ENCODE data around the gene CEP72.
"Not testable (repeated sequence)": the region's sequence is repeated elsewhere in the genome, so short reads cannot be mapped to it uniquely, and the experiment has no call there.

The CEP72 gene

DNA sequence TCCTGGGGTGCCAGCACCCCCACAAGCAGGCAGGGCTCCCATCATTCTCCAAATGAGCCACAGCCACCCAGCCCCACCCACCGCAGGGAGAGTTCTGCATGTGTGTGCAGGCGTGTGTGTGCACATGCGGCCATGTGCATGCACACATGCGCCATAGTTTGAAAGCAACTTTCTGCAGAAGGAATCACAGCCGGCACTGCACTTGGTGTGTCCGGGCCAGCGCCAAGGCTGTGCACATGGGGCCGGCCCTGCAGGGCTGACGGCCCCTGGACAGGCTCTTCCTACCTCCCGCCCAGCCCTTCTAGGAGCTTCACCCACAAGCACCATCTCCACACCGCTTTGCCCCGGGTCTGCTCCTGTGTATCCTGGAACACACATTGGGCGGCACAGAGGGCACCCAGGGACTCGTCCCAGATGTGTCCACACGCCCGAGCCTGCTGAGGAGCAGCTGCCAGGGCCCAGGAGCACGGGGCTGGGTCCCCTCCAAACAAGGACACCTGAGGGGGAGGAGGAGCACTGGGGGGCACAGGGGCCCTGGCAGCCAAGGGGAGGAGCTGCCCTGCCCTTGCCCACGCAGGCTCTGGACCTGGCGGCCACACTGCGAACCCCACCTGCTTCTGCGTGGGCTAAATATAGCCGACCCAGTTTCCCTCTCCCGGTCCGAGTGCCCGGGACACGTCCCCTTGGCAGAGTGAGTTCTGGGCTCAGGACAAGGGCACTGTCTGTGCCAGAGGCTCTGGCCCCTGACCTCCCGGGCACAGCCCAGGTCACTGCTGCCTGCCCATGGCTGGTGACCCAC, 61.9 kb downstream of the CEP72 start:
- DNase-seq = no peak

DNA sequence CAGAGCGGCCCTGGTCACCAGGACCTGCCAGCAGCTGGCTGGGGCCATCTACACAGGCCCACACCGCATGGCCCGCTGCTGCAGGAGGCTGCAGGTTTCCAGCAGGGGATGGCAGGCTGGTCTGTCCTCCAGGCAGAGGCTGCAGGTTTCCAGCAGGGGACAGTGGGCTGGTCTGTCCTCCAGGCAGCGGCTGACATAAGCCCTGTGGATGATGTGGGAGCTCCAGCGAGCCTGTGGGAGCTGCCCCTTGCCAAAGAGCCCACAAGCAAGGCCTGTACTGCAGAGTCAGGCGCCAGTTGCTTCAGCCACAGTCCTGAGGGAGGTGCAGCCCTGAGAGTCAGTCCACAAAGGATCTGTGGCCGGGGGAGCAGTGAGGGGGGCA, 62.5 kb downstream of the CEP72 start:
- no peak for DNase-seq

DNA sequence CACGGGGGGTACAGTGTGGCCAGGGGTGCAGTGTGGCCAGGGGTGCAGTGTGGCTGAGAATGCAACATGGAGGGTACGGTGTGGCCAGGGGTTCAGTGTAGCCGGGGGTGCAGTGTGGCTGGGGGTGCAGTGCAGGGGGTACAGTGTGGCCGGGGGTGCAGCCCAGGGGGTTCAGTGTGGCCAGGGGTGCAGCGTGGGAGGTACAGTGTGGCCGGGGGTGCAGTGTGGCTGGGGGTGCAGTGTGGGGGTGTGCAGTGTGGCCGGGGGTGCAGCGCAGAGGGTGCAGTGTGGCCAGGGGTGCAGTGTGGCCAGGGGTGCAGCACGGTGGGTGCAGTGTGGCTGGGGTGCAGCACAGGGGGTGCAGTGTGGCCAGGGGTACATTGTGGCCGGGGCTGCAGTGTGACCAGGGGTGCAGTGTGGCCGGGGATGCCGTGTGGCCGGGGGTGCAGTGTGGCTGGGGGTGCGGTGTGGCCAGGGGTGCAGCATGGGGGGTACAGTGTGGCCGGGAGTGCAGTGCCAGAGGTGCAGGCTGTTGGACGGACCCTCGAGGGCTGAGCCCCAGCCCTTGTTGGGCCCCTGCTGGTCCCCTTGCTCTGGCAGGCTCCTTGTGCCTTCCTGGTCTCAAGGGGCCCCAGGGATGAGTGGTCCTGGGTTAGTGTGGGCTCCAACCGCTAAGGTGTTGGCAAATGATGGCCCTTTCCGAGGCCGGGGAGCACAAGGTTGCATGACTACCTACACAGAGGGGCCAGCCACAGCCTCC, 63.2 kb downstream of the CEP72 start:
- no peak for DNase-seq

DNA sequence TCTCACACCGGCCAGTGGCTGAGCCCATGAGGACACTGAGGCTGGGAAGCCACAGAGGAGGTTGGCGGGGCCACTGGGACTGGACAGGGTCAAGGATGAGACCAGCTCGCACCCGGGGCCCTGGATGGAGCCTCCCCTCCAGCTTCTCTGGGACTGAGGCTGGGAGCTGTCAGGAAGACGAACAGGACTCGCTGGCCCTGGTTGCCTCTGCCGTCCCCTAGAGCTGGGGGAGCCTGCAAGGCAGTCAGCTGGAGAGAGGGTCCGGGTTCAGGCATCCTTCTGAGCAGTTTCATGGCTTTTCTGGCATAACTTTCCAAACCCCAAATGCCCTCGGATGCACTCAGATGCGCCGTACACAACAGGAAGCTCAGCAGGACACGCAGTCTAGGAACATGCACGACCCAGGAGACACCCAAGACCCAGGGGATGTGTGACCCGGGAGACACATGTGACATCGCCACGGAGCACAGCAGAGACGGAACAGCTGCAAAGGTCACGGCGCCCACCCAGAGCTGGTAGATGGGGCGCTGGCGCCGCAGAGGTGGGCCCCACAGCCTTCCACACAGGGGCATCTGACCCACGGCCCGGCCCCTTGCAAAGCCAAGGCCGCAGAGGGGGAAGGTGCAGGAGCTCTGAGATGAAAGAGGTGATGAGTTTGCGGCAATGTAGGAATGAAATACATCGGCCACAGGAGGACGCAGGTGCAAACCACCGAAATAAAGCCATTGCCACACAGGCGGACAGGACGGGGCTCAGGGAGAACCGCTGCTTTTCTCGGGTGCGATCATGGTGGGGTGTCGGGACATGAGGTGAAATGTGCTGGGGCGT, 63.9 kb downstream of the CEP72 start:
- DNase-seq = no peak

DNA sequence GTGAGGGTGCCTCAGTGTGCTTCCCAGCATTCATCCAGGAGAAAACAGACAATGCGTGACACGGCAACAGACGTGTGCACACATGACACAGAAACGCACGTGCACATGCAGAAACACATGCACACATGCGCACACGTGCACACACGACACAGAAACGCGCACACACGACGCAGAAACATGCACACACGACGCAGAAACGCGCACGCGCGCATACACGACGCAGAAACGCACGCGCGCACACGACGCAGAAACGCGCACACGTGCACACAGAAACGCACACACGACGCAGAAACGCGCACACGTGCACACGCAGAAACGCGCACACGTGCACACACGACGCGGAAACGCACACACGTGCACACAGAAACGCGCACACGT, 64.5 kb downstream of the CEP72 start:
- DNase-seq = no peak

DNA sequence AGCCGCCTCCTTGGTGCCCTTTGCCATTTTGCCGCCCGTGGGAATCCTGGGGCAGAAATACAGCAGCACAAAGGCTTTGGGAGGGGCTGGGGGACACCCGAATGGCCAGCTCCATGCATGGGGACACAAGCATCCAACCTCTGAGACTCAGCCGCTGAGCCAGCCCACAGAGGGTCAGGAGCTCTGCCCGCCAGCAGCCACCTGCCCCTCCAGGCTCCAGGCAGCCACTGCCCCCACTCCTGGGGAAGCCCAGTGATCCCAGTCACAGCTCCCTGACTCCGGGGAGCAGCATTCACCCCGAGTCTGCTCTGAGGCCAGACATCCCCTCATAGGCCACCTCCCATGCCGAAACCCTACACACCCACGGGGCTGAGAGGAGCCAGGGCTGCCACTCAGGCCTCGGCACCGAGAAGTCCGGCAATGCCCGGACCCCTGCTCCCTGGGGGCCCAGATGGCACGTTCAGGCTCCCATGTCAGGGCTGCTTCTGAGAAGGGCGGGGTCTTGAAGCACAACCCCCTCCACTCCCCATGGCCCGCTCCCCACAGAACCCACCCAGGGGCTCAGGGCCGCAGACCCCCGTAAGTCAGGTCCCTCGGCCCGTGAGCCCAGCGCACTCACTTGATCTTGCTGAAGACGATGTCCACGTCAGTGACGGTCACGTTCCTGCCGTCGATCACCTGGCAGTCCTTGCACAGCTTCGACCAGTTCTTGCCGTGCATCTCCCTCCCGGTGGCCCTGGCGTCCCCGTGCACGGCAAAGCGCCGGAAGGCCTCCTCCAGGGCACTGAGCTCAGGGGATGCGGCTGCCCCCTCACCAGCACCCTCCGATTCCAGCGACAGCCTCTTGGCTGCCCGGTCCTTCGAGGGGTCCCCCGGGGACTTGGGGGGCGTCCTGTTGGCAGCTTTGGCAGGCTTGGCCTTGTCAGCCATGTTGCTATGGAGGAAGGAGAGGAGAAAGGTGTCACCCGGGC, 65.3 kb downstream of the CEP72 start:
- no peak for DNase-seq

DNA sequence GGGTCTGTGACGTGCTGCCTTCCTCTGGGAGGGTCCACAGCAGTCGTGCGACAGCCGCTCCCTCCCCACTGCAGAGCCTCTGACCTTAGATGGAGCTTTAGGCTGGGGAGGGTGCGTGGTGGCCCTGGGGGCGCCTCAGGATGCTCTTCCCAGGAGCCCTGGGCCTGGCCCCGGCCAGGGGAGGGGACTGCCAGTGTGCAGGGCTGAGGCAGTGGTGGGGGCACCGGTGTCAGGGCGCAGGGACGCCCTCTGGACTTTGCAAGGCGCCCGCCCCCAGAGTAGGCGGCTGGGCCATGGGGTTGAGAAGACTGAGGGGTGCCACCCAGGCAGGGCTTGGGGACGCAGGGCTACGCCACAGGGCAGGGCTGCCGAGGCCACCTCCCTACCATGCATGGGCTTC, 66.4 kb downstream of the CEP72 start:
- not testable (repeated sequence) for DNase-seq

DNA sequence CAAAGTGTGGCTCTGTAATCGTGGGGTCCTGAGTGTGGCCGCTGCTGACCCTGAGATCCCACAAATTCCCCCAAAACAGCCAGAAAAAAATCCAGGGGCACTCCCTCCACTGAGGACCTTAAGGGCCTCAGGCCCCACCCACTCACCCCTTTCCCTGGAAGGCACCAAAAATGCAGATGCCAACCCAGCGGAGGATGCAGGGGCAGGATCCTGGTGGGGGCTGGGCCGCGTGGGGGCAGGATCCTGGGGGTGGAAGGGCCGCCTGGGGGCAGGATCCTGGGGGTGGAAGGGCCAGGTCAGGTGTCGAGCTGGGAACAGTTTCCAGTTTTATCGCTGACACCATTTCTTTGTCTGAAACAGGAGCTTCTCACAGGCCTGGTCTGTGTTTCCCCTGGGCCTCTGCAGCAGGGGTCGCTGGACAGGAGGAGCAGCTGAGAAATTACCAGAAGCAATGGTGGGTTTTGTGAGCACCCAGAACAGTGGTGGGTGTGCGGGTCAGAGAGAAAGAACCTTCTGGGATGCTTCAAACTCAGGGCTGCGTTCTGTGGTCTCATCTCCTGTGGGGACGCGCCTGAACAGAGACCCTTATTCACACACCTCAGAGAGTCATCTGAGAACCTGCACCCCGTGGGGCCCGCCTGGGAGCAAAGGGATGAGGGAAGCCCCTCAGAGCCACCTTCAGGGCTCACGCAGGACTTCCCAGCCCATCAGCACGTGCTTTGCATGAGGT, 67.2 kb downstream of the CEP72 start:
- DNase-seq = not testable (repeated sequence)

DNA sequence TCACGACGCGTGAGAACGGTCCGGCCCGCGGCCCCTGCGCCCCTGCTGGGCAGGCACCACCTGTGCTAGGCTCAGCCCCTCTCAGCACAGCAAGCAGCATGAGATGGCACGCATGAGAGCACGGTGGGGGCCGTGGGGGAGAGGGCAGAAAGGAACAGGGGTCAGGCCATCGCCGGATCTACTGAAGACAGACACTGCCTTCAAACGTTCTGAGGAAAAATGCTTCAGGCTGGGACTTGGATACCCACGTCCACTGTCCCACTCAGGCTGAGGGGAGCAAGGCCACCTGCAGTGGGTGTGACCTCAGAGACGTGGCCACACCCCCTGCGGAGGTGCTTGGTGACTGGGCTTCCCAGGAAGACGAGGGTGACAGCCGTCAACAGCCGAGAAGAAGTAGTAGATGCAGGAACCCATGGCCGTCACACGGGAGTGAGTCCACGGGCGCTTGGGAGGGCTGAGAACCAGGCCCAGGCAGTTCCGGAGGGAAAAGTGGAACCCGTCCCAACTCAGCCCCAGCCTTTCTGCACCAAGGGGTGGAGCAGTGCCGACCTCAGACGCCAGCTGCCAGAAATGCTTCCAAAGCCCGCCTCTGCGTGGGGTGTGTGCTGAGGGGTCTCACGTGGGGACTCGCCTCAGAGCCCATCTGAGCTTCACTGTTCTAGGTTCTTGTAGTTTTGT, 68.1 kb downstream of the CEP72 start:
- not testable (repeated sequence) for DNase-seq

DNA sequence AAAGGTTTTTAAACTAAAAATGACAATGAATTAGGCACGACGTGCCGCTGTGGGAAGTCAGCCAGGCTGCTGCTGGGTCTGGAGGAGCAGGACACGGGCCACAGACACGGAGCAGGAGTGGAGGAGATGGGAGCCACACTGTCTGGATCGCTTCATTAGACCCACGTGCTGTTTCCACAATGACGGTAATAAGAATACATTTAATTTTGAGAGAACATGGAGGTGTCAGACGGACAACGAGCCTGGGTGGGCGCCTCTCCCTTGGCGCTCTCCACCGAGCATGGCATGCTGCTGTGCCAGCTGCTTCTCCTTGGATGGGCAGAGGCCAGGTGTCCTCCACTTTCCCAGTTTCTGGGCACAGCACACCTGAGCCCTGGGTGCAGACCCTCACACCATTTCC, 68.7 kb downstream of the CEP72 start:
- not testable (repeated sequence) for DNase-seq

DNA sequence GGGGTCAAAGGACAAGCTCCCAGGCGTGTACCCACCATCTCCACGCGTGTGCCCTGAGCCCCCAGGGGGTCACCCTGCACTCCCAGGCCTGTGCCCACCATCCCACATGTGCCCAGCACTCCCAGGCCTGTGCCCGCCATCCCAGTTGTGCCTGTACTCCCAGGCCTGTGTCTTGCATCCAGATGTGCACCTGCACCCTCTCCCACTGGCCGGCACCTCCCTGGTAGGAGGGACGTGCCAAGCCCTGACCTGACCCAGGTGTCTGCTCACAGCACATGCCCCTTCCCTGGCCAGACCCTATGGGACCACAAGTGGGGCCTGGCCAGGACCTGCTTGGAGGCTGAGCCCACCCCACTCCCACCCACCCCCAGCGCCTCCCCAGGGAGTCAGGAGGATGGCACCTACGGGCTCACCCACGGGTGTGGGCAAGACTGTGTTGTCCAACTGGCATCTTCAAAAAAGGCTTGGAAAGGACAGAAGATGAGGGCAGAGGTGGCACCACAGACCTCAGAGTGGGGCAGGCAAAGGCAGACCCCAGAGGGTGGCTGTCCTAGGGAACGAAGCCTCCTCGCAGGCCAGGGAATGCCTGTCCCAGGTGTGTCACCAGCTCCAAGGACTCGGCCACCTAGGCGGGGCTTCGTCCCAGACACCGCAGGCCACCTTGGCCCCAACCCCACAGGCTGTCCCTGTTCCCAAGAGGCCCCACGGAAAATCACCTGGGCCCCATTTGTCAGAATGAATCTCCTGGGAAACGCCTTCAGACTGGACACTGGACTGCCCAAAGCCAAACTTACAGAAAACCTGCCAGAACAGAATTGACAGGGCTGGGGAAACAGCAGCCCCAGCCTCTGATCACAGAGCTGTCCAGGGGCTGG, 69.4 kb downstream of the CEP72 start:
- not testable (repeated sequence) for DNase-seq

DNA sequence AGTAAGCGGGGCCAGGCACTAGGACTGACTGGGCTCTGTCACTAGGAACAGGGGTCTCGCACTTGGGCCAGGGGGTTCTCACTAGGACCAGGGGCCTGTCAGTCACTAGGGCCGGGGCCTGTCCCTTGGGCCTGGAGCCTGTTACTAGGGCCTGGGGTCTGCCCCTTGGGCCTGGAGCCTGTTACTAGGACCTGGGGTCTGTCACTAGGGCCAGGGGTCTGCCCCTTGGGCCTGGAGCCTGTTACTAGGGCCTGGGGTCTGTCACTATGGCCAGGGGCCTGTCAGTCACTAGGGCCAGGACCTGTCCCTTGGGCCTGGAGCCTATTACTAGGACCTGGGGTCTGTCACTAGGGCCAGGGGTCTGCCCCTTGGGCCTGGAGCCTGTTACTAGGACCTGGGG, 70.1 kb downstream of the CEP72 start:
- DNase-seq = not testable (repeated sequence)

DNA sequence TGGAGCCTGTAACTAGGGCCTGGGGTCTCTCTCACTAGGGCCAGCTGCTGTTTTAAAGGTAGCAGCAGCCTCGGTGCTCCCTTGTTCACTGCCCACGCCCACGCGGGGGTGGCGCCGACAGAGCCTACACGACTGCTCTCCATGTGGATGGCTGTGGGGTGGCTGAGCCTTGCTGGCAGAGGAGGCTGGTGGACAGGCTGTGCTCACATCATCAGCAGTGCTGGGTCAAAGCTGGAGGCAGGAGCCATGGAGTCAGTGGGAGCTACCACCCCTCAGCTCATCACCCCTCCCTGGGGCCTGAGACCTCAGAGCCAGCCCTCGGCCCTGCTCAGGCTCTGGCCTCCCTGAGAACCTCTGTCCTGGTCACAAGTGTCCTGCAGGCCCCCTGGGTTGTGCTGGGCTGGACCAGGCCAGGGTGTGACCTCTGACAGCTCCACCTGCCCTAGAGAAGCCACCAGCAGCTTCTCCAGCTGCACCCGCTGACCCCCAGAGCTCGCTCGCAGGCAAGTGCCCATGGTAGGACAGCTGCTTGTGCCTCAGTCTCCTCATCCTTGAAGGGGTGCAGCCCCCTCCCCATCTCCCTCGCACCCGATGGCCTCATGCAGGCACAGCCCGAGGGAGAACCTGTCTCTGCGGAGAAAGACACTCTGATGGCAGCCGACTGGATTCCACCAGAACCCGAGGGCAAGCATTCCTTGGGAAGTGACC, 70.7 kb downstream of the CEP72 start:
- not testable (repeated sequence) for DNase-seq

DNA sequence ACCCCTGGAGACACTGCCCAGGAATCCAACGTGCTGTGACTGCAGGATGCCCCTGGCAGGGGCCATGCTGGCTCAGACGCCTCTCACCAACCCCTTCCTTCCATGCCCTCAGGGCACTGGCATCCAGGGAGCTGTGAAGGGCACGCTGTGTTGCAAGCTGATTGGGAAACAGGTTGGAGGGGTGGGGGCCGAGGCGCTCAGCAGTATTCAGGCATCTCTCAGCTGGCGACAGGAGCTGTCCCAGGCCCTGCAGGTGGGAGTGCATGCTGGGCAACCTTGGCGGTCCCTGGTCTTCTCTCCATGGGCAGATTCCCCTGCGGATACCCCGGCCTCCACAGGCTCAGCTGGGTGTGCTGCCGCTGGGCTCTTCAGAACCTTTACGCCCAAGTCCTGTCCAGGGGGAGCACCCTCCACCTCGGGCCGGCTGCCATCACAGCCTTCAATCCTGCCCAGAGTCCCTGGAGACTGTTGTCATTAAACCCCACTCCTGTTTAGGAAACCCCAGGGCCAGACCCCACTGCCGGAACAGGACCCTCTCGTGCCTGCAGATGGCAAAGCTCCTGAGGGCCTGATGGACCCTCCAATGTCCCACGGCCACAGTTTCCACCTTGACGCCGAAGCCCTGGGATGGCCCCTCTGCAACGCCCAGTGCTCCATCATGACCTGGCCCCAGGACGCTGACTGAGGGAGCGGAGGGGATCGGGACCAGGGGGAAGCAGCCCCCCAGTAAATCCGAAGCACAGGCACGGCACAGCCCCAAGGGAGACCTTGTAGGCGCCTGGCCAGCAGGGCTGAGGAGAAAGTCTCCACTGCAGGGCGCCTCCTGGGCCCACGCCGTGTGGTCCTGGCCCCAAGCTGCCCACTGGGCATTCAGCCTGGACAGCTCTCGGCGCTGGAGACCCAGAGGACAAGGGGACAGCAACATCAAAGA, 71.7 kb downstream of the CEP72 start:
- DNase-seq = no peak

DNA sequence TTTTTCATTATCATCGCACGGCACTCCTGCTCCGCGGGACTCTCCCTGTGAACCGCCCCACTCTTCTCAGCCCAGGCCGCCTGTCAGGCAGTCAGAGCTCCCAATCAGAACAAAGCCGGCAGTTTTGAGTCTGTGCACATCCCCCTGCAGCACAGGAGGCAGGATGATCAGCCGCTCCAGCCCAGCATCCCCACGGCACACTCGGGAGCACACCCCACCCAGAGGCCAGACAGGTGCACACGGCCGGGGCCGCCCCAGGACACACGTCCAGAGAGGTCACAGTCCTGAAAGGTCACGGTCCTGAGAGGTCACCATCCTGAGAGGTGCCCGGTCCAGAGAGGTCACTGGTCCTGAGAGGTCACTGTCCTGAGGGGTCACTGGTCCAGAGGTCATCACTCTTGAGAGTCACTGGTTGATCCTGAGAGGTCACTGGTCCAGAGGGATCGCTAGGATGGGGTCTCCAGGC, 72.6 kb downstream of the CEP72 start:
- DNase-seq = no peak

DNA sequence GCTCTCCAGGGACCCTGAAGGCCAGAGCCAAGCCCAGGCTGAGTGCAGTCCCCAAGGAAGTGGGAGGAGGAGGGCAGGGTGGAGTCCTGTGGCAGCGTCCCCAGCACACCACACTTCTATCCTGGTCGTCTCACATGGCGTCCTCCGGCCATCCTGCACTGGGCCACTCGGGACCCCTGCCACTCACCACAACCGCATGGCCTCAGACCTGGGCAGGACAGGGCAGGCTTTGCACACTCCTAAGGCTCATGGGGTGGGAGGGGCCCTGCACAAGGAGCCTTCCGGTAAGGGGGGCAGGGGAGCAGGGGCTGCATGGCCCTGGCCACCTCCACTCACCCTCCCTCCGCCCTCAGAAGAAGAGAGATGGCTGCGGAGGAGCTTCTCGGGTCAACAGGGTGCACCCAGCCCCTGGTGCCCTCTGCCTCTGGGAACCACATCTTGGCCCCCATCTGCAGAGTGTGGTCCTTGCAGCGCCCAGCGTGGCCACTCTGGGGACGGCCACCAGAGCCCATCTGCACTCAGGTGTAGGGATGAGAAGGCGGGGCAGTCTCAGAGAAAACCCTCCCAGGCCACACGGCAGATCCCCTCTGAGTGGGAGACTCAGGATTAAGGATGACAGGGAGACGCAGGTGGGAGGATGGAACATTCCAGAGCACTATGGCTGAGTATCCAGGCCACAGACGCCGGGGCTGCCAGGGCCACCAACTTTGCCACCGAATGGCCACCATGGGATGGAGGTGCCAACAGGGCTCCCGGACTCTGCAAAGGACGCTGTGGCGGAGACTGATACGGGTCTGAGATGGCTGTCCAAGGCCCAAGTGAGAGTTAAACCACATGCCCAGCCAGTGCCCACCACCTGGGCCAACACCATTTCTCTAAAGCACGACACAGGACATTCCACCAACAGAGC, 73.4 kb downstream of the CEP72 start:
- no peak for DNase-seq

DNA sequence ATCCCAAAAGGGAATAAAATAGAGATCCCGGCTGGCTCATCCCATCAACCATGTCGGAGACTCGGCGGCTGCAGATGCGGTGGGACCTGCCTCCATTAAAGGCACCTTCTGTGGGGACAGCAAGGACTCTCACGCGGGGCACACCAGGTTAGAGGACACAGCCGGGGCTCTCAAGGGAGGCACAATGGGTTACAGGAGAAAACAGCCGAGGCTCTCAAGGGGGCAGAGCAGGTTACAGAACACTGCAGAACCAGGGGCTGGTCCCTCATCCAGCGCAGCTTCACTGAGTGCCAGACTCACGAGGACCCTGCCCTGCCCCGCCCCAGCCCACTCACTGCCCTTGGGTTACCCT, 74.0 kb downstream of the CEP72 start:
- not testable (repeated sequence) for DNase-seq

Data from stimulated activated CD4-positive, alpha-beta T cell treated with anti-CD3 and anti-CD28 coated beads, Interleukin-4, amount 100 ng/mL, for 24 hours (primary cell).